ENCODE measurements around the gene EMCN. TPM values are rescaled to one million over a fixed set of nuclear protein-coding genes. Genes with fewer than 3 reads are reported as not detected.

EMCN gene
- total RNA-seq, 1 donor from 2014 or later = 0.25 TPM

GRCh38 chr4:100348473-100348872 is 169.3 kb downstream of the EMCN start:
- Histone ChIP-seq H3K27me3 (ENCODE audit: control insufficient read depth, insufficient read depth, low read length) (no peaks in the 10 kb centered on the region), H3K4me3 (ENCODE audit: low read depth, low read length) (no peak overlapping the region), H3K36me3 (ENCODE audit: control insufficient read depth, insufficient read depth, low read length) (no peaks in the 10 kb centered on the region)
- DNase-seq (ENCODE audit: low read depth) = peak; percentile 29
- no peak for TF ChIP-seq CTCF (IDR thresholded peaks at IDR 0.05; ENCODE audit: insufficient read depth, low read length, poor library complexity, severe bottlenecking)

- DNase-seq (ENCODE audit: low read depth) = no peak
- Histone ChIP-seq H3K4me3 (ENCODE audit: low read depth, low read length) (no peak overlapping the region), H3K36me3 (ENCODE audit: control insufficient read depth, insufficient read depth, low read length) (no peaks in the 10 kb centered on the region), H3K27me3 (ENCODE audit: control insufficient read depth, insufficient read depth, low read length) (no peaks in the 10 kb centered on the region)
- no peak for TF ChIP-seq CTCF (IDR thresholded peaks at IDR 0.05; ENCODE audit: insufficient read depth, low read length, poor library complexity, severe bottlenecking)
Observed at GRCh38 chr4:100347241-100347640, 170.6 kb downstream of the EMCN start.

- Histone ChIP-seq H3K4me3 (ENCODE audit: low read depth, low read length) (no peak overlapping the region), H3K36me3 (ENCODE audit: control insufficient read depth, insufficient read depth, low read length) (no peaks in the 10 kb centered on the region), H3K27me3 (ENCODE audit: control insufficient read depth, insufficient read depth, low read length) (no peaks in the 10 kb centered on the region)
- no peak for DNase-seq (ENCODE audit: low read depth)
- no peak for TF ChIP-seq CTCF (IDR thresholded peaks at IDR 0.05; ENCODE audit: insufficient read depth, low read length, poor library complexity, severe bottlenecking)
Observed at GRCh38 chr4:100345585-100345984, 172.2 kb downstream of the EMCN start.

Measured in kidney epithelial cell (primary cell).